Loucy (cell line): Measurements from ENCODE around the gene GSX1.

Source experiments
- H2AFZ ChIP-seq: fragments of 200-600 bp; sonication (generic); 2 replicates; pipeline ENCODE4 v1.6.0; 2016; ENCODE audit warnings: antibody characterized with exemption, mild to moderate bottlenecking, low read length, moderate library complexity
- H3F3A ChIP-seq: fragments of 200-600 bp; 2 replicates; pipeline ENCODE4 v1.6.0; 2016; ENCODE audit warnings: antibody characterized with exemption, low read depth, mild to moderate bottlenecking
- H3K27me3 ChIP-seq: fragments of 200-600 bp; sonication (generic); 2 replicates; pipeline ENCODE4 v1.6.1; 2014; ENCODE audit warnings: low read length, mild to moderate bottlenecking; ENCODE audit not compliant: insufficient read depth, poor library complexity, severe bottlenecking
- H3K36me3 ChIP-seq: fragments of 200-600 bp; sonication (generic); 2 replicates; pipeline ENCODE4 v1.6.1; 2016; ENCODE audit warnings: low read length; ENCODE audit not compliant: insufficient read depth
- H3K4me1 ChIP-seq: fragments of 200-600 bp; sonication (generic); 2 replicates; pipeline ENCODE4 v1.5.1; 2014; ENCODE audit warnings: low read length, mild to moderate bottlenecking; ENCODE audit not compliant: insufficient read depth, poor library complexity, severe bottlenecking
- H3K4me2 ChIP-seq: fragments of 200-600 bp; sonication (generic); 2 replicates; pipeline ENCODE4 v1.6.0; 2014; ENCODE audit warnings: antibody characterized with exemption, low read length, low read depth, mild to moderate bottlenecking; ENCODE audit not compliant: poor library complexity, severe bottlenecking
- H3K4me3 ChIP-seq: fragments of 200-600 bp; sonication (generic); 2 replicates; pipeline ENCODE4 v1.5.1; 2014; ENCODE audit warnings: low read length, mild to moderate bottlenecking, mixed read lengths; ENCODE audit not compliant: poor library complexity, severe bottlenecking
- H3K79me2 ChIP-seq: fragments of 200-600 bp; sonication (generic); 2 replicates; pipeline ENCODE4 v1.6.1; 2014; ENCODE audit warnings: low read length; ENCODE audit not compliant: insufficient read depth
- H3K9ac ChIP-seq: fragments of 200-600 bp; sonication (generic); 2 replicates; pipeline ENCODE4 v1.6.0; 2014; ENCODE audit warnings: mild to moderate bottlenecking, low read depth, low read length, moderate library complexity; ENCODE audit not compliant: poor library complexity, severe bottlenecking
- H3K9me2 ChIP-seq: fragments of 200-600 bp; sonication (generic); replicated peaks from 2 replicates; pipeline ENCODE4 v1.6.1; 2016; ENCODE audit warnings: low read depth, low read length, mixed read lengths
- H3K9me3 ChIP-seq: fragments of 200-600 bp; sonication (generic); 2 replicates; pipeline ENCODE4 v1.6.1; 2014; ENCODE audit warnings: mild to moderate bottlenecking, antibody characterized with exemption, low read length, low read depth; ENCODE audit not compliant: insufficient read depth
- H4K20me1 ChIP-seq: fragments of 200-600 bp; sonication (generic); 2 replicates; pipeline ENCODE4 v1.6.0; 2014; ENCODE audit warnings: antibody characterized with exemption, low read length, mild to moderate bottlenecking; ENCODE audit not compliant: insufficient read depth, poor library complexity, severe bottlenecking
- EZH2phosphoT487 ChIP-seq: fragments of 200-600 bp; IDR thresholded peaks from 2 replicates; pipeline ENCODE4 v1.6.1; 2018; ENCODE audit warnings: antibody characterized with exemption, mild to moderate bottlenecking, moderate library complexity, borderline replicate concordance
- TF ChIP-seq, protein P1 (sequence below): fragments of 200-600 bp; sonication (generic); conservative IDR thresholded peaks from 2 replicates; pipeline ENCODE4 v1.5.1; 2014; ENCODE audit warnings: mild to moderate bottlenecking, antibody characterized with exemption, low read length

Gene GSX1

GRCh38 chr13:27839809-27840467 lies 47.7 kb downstream of the GSX1 start:
- no peaks in the 10 kb centered on the region for H3K9me2 ChIP-seq
- no peak overlapping the region for H3K4me2 ChIP-seq
- no peaks in the 10 kb centered on the region for H3K4me1 ChIP-seq
- H2AFZ ChIP-seq = no peak overlapping the region
- no peak for TF ChIP-seq EZH2phosphoT487
- TF ChIP-seq, protein P1, sequence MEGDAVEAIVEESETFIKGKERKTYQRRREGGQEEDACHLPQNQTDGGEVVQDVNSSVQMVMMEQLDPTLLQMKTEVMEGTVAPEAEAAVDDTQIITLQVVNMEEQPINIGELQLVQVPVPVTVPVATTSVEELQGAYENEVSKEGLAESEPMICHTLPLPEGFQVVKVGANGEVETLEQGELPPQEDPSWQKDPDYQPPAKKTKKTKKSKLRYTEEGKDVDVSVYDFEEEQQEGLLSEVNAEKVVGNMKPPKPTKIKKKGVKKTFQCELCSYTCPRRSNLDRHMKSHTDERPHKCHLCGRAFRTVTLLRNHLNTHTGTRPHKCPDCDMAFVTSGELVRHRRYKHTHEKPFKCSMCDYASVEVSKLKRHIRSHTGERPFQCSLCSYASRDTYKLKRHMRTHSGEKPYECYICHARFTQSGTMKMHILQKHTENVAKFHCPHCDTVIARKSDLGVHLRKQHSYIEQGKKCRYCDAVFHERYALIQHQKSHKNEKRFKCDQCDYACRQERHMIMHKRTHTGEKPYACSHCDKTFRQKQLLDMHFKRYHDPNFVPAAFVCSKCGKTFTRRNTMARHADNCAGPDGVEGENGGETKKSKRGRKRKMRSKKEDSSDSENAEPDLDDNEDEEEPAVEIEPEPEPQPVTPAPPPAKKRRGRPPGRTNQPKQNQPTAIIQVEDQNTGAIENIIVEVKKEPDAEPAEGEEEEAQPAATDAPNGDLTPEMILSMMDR = no peak
- no peaks in the 10 kb centered on the region for H3F3A ChIP-seq
- H4K20me1 ChIP-seq = no peaks in the 10 kb centered on the region
- H3K36me3 ChIP-seq = no peaks in the 10 kb centered on the region
- H3K79me2 ChIP-seq = no peaks in the 10 kb centered on the region
- no peaks in the 10 kb centered on the region for H3K9me3 ChIP-seq
- no peaks in the 10 kb centered on the region for H3K27me3 ChIP-seq
- no peak overlapping the region for H3K9ac ChIP-seq
- no peak overlapping the region for H3K4me3 ChIP-seq

- no peaks in the 10 kb centered on the region for H3K4me1 ChIP-seq
- no peaks in the 10 kb centered on the region for H3K9me2 ChIP-seq
- H3K4me3 ChIP-seq = no peak overlapping the region
- no peak overlapping the region for H3K4me2 ChIP-seq
- H3K9ac ChIP-seq = no peak overlapping the region
- H4K20me1 ChIP-seq = no peaks in the 10 kb centered on the region
- no peaks in the 10 kb centered on the region for H3K9me3 ChIP-seq
- H2AFZ ChIP-seq = no peak overlapping the region
- no peaks in the 10 kb centered on the region for H3K36me3 ChIP-seq
- no peaks in the 10 kb centered on the region for H3K79me2 ChIP-seq
- TF ChIP-seq EZH2phosphoT487 = no peak
- TF ChIP-seq, protein P1 = no peak
- H3F3A ChIP-seq = no peaks in the 10 kb centered on the region
- no peaks in the 10 kb centered on the region for H3K27me3 ChIP-seq
Observed at GRCh38 chr13:27842571-27842970, 50.3 kb downstream of the GSX1 start.
